ENCODE data around the gene BICRA. TPM values are rescaled to one million over a fixed set of nuclear protein-coding genes. Genes with fewer than 3 reads are reported as not detected.
A peak's percentile ranks its signal among the peaks of the same experiment; 100 is the strongest.

The BICRA gene
- 24.4 TPM in 2 replicates for total RNA-seq (2022)
- Bru-seq, nascent RNA, result percentile 58 among the genes with signal in this experiment
- percentile 85 among the genes with signal in this experiment for BruChase-seq, experiment 1, labeled RNA remaining after a 6-hour chase
- percentile 87 among the genes with signal in this experiment for BruChase-seq, experiment 2, labeled RNA remaining after a 2-hour chase
- long read RNA-seq, transcript BICRA-203 (1 exons, 3,312 nt), result major isoform, 12 of 15 reads
- long read RNA-seq, partial matches to known transcripts, result 3 of 15 reads
- long read RNA-seq, other reads (novel, unspliced or antisense), result 0 of 15 reads

DNA sequence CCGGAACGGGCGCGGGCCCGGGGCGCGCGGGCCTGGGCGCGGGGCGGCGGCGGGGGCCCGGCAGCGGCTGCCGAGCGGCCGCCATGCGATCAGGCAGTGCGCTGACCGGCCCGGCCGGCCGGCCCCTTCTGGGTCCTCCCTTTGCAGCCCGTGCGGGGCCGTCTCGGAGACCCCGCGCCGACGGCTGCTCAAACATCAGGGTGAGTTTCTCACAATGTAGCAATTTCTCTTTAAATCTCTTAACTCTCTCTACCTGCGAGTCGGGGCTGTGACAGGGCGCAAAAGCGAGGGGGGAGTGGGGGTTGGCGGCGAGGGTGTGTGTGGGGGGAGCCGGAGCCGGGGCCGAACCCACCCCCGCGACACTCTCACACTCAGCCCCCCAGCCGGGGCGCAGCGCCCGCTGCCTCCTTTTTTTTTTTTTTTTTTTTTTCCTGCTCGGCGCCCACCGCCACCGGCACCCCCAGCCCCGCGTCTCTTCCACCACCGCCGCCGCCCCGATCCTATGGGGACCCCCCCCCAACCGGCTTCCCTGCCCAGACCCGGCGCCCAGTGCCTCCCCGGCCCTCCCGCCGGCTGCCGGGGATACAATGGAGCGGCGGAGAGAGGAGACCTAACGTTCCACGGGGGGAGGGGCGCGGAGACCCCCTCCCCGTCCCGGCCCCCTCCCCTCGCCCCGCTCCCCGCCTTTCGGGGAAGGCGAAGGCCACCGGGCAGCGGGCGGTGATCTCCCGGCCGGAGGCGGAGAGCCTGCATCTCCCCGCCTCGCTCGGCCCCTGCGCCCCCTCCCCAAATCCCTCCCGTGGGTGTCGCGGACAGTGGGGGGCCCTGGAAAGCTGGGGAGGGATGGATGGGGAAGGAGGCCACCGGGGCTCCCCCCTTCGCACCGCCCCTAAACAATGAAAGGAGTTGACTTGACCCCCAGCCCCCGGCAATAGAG lies at the start of gene BICRA:
Gene BICRA (plus strand): TSS at position 166 of the 937 bp plus-strand sequence. CDS start 64,441 bp downstream, outside the sequence.
- Mint-ChIP-seq H3K4me3 (ENCODE audit: low read depth, unreplicated experiment) (peak within 1 kb of the TSS; percentile 88), H3K36me3 (ENCODE audit: insufficient read depth, unreplicated experiment) (peaks cover 45% of the 10 kb centered on the region), H3K9me3 (ENCODE audit: low read depth, unreplicated experiment) (no peaks in the 10 kb centered on the region), H3K27me3 (ENCODE audit: unreplicated experiment) (peaks cover 2% of the 10 kb centered on the region), H3K27ac (ENCODE audit: unreplicated experiment) (peak within 1 kb of the TSS; percentile 70), H3K4me1 (ENCODE audit: low read depth, unreplicated experiment) (peaks cover 18% of the 10 kb centered on the region)
- intact Hi-C loops (cut with micrococcal nuclease; ENCODE audit: unreplicated experiment), result loop anchor here (2.0 to 5.0 kb wide), 3 partner anchors 90 to 170 kb away; no protein-coding TSS in a partner anchor
- peak; percentile 93 for DNase-seq
- CTCF ChIA-PET, result interaction anchor here (1.9 kb wide), 1 partner anchor 173 kb away, joined by 10 read pairs; no protein-coding TSS in a partner anchor
- no peak for TF ChIP-seq CTCF (IDR thresholded peaks at IDR 0.05; ENCODE audit: unreplicated experiment)
- no TSS peak for BruUV-seq (replicated peaks)

DNA sequence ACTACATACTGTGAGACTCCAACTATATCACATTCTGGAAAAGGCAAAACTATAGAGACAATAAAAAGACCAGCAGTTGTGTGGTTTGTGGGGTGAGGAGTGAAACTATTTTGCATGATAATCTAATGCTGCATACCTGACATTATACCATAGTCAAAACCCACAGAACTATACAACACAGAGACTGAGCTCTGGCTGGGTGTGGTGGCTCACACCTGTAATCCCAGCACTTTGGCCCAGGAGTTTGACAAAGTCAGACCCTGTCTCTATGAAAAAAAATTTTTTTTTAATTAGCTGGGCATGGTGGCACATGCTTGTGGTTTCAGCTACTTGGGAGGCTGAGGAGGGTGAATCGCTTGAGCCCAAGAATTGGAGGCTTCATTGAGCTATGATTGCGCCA lies 47.9 kb upstream of the BICRA start:
- no peaks in the 10 kb centered on the region for H3K9me3 Mint-ChIP-seq (ENCODE audit: low read depth, unreplicated experiment)

GRCh38 chr19:47561440-47562057 lies 47.4 kb upstream of the BICRA start:
- H3K27ac Mint-ChIP-seq (ENCODE audit: unreplicated experiment), result no peak overlapping the region
- H3K4me1 Mint-ChIP-seq (ENCODE audit: low read depth, unreplicated experiment), result peaks cover 22% of the 10 kb centered on the region
- no peaks in the 10 kb centered on the region for H3K36me3 Mint-ChIP-seq (ENCODE audit: insufficient read depth, unreplicated experiment)
- TF ChIP-seq CTCF (IDR thresholded peaks at IDR 0.05; ENCODE audit: unreplicated experiment), result no peak
- H3K9me3 Mint-ChIP-seq (ENCODE audit: low read depth, unreplicated experiment), result no peaks in the 10 kb centered on the region
- CTCF ChIA-PET, result interaction anchor here (0.8 to 1.0 kb wide), 3 partner anchors 11 to 46 kb away, joined by 3 read pairs; no protein-coding TSS in a partner anchor
- intact Hi-C loops (cut with micrococcal nuclease; ENCODE audit: unreplicated experiment), result no loop called here
- no TSS peak for BruUV-seq (replicated peaks)
- H3K4me3 Mint-ChIP-seq (ENCODE audit: low read depth, unreplicated experiment), result no peak overlapping the region
- DNase-seq, result no peak
- H3K27me3 Mint-ChIP-seq (ENCODE audit: unreplicated experiment), result no peaks in the 10 kb centered on the region

More for the DNA sequence above, 47.9 kb upstream of the BICRA start:
- H3K27ac Mint-ChIP-seq (ENCODE audit: unreplicated experiment), result no peak overlapping the region
- intact Hi-C loops (cut with micrococcal nuclease; ENCODE audit: unreplicated experiment), result no loop called here
- peaks cover 22% of the 10 kb centered on the region for H3K4me1 Mint-ChIP-seq (ENCODE audit: low read depth, unreplicated experiment)
- no peak overlapping the region for H3K4me3 Mint-ChIP-seq (ENCODE audit: low read depth, unreplicated experiment)
- no peak for TF ChIP-seq CTCF (IDR thresholded peaks at IDR 0.05; ENCODE audit: unreplicated experiment)
- CTCF ChIA-PET, result interaction anchor here (0.6 to 1.0 kb wide), 5 partner anchors 10 to 1669 kb away, joined by 3 to 7 read pairs (median 3); no protein-coding TSS in a partner anchor
- no peaks in the 10 kb centered on the region for H3K36me3 Mint-ChIP-seq (ENCODE audit: insufficient read depth, unreplicated experiment)
- no peak for DNase-seq
- H3K27me3 Mint-ChIP-seq (ENCODE audit: unreplicated experiment), result no peaks in the 10 kb centered on the region
- BruUV-seq (replicated peaks), result no TSS peak

- intact Hi-C loops (cut with micrococcal nuclease; ENCODE audit: unreplicated experiment), result no loop called here
- no TSS peak for BruUV-seq (replicated peaks)
- no peaks in the 10 kb centered on the region for H3K36me3 Mint-ChIP-seq (ENCODE audit: insufficient read depth, unreplicated experiment)
- peak; percentile 20 for DNase-seq
- no peak for TF ChIP-seq CTCF (IDR thresholded peaks at IDR 0.05; ENCODE audit: unreplicated experiment)
- H3K27me3 Mint-ChIP-seq (ENCODE audit: unreplicated experiment), result no peaks in the 10 kb centered on the region
- peaks cover 22% of the 10 kb centered on the region for H3K4me1 Mint-ChIP-seq (ENCODE audit: low read depth, unreplicated experiment)
- peak overlapping the region; percentile 20 for H3K4me3 Mint-ChIP-seq (ENCODE audit: low read depth, unreplicated experiment)
- CTCF ChIA-PET, result interaction anchor here (0.6 to 1.0 kb wide), 2 partner anchors 49 to 149 kb away, joined by 3 read pairs; partner anchors contain the start of genes EHD2 and NAPA
- H3K9me3 Mint-ChIP-seq (ENCODE audit: low read depth, unreplicated experiment), result no peaks in the 10 kb centered on the region
- H3K27ac Mint-ChIP-seq (ENCODE audit: unreplicated experiment), result no peak overlapping the region
These were observed 44.9 kb upstream of the BICRA start for GRCh38 chr19:47564081-47564480.
